Lower lobe of right lung (tissue), 2 donors: Measurements from ENCODE around the gene NXN. TPM values are rescaled to one million over a fixed set of nuclear protein-coding genes. Genes with fewer than 3 reads are reported as not detected.
A peak's percentile ranks its signal among the peaks of the same experiment; 100 is the strongest.

Experiments
- ATAC-seq, 2 donors: fragments of 200-7000 bp; cut with Tn5 transposase; one replicate each; pipeline ENCODE4 v1.9.1; 2020 to 2022; ENCODE audit warnings: mild to moderate bottlenecking in 2 of 2, moderate library complexity in 2 of 2
- DNase-seq: peaks from one replicate; pipeline ENCODE4 v3.0.0-alpha.2; 2020
- H3K27ac ChIP-seq: fragments of 200-600 bp; one replicate; pipeline ENCODE4 v1.8.0; 2022
- H3K27me3 ChIP-seq: fragments of 200-600 bp; one replicate; pipeline ENCODE4 v1.8.0; 2022; ENCODE audit warnings: low read depth
- H3K36me3 ChIP-seq: fragments of 200-600 bp; one replicate; pipeline ENCODE4 v1.8.0; 2022; ENCODE audit warnings: mild to moderate bottlenecking
- H3K4me1 ChIP-seq: fragments of 200-600 bp; one replicate; pipeline ENCODE4 v1.8.0; 2022
- H3K4me3 ChIP-seq: fragments of 200-600 bp; one replicate; pipeline ENCODE4 v1.8.0; 2022; ENCODE audit warnings: mild to moderate bottlenecking
- H3K9me3 ChIP-seq: fragments of 200-600 bp; one replicate; pipeline ENCODE4 v1.8.0; 2022
- CTCF ChIP-seq: fragments of 200-600 bp; IDR thresholded peaks from one replicate; pipeline ENCODE4 v1.8.0; 2022; ENCODE audit warnings: antibody characterized with exemption, mild to moderate bottlenecking
- intact Hi-C: fragments of 100-400 bp; cut with DNase I; formaldehyde crosslinking; loops from one replicate; pipeline ENCODE4 v1.11.0; 2022
- total RNA-seq: library from RNA; stranded (reverse); fragmentation: NEBNext Ultra II Directional; extraction: Animal tissue kit (Norgen Biotek cat#: 25700); gene quantifications from one replicate; pipeline ENCODE4 v1.2.1, GENCODE V29; 2021
- donor health status: DM: no; HTN: yes; CAD: no; lungs with severe emphysema.

NXN gene
- total RNA-seq, 1 donor from 2014 or later = 42.6 TPM

GRCh38 chr17:900336-900934, 79.1 kb downstream of the NXN start:
- Histone ChIP-seq H3K36me3 (no peaks in the 10 kb centered on the region), H3K4me1 (peaks cover 33% of the 10 kb centered on the region), H3K27ac (peak overlapping the region; percentile 60), H3K4me3 (no peak overlapping the region), H3K27me3 (no peaks in the 10 kb centered on the region), H3K9me3 (no peaks in the 10 kb centered on the region)
- no peak for TF ChIP-seq CTCF
- ATAC-seq (no peak), DNase-seq (no peak)
- intact Hi-C loops = no loop called here

- Histone ChIP-seq H3K27me3 (no peaks in the 10 kb centered on the region), H3K27ac (peak overlapping the region; percentile 59), H3K36me3 (no peaks in the 10 kb centered on the region), H3K9me3 (no peaks in the 10 kb centered on the region), H3K4me3 (no peak overlapping the region), H3K4me1 (peaks cover 33% of the 10 kb centered on the region)
- no peak for ATAC-seq
- no peak for DNase-seq
- no peak for TF ChIP-seq CTCF
- intact Hi-C loops = no loop called here
Measured at GRCh38 chr17:897970-898619, 81.5 kb downstream of the NXN start.

- DNase-seq = no peak
- peak overlapping the region; percentile 59 for H3K27ac ChIP-seq
Measured at GRCh38 chr17:896953-897661, 82.5 kb downstream of the NXN start.

GRCh38 chr17:896454-896853, 83.1 kb downstream of the NXN start:
- Histone ChIP-seq H3K4me3 (peak overlapping the region; percentile 34), H3K27ac (peak overlapping the region; percentile 59), H3K36me3 (no peaks in the 10 kb centered on the region), H3K4me1 (peaks cover 24% of the 10 kb centered on the region), H3K27me3 (no peaks in the 10 kb centered on the region), H3K9me3 (no peaks in the 10 kb centered on the region)
- ATAC-seq = no peak
- DNase-seq = no peak
- intact Hi-C loops = no loop called here
- no peak for TF ChIP-seq CTCF

More at GRCh38 chr17:896953-897661, 82.5 kb downstream of the NXN start:
- H3K36me3 ChIP-seq = no peaks in the 10 kb centered on the region
- H3K4me3 ChIP-seq = peak overlapping the region; percentile 34
- intact Hi-C loops = no loop called here
- no peaks in the 10 kb centered on the region for H3K9me3 ChIP-seq
- no peaks in the 10 kb centered on the region for H3K27me3 ChIP-seq
- H3K4me1 ChIP-seq = peaks cover 31% of the 10 kb centered on the region
- TF ChIP-seq CTCF = no peak
- ATAC-seq = peak; percentile 71 to 72

- H3K36me3 ChIP-seq = no peaks in the 10 kb centered on the region
- H3K9me3 ChIP-seq = no peaks in the 10 kb centered on the region
- ATAC-seq (no peak), DNase-seq (no peak)
- intact Hi-C loops = no loop called here
- no peak overlapping the region for H3K27ac ChIP-seq
- peaks cover 8% of the 10 kb centered on the region for H3K4me1 ChIP-seq
- no peak for TF ChIP-seq CTCF
- H3K4me3 ChIP-seq = no peak overlapping the region
- H3K27me3 ChIP-seq = no peaks in the 10 kb centered on the region
Measured at GRCh38 chr17:892958-893357, 86.6 kb downstream of the NXN start.
